Measurements from ENCODE around the gene ADNP.
"Not testable (repeated sequence)": the region's sequence is repeated elsewhere in the genome, so short reads cannot be mapped to it uniquely, and the experiment has no call there.

ADNP gene

GRCh38 chr20:50903353-50904051 lies 27.7 kb downstream of the ADNP start:
- no peak for DNase-seq

GRCh38 chr20:50901301-50901700 lies 29.9 kb downstream of the ADNP start:
- no peak for DNase-seq

- no peak for DNase-seq
These were observed 31.0 kb downstream of the ADNP start for GRCh38 chr20:50900261-50900660.

GRCh38 chr20:50898475-50898874 lies 32.8 kb downstream of the ADNP start:
- no peak for DNase-seq

GRCh38 chr20:50895111-50895830 lies 36.0 kb downstream of the ADNP start:
- DNase-seq = no peak

- DNase-seq = no peak
These were observed 37.6 kb downstream of the ADNP start for GRCh38 chr20:50893620-50894019.

- no peak for DNase-seq
These were observed 38.8 kb downstream of the ADNP start for GRCh38 chr20:50892394-50892793.

- no peak for DNase-seq
These were observed 40.1 kb downstream of the ADNP start for GRCh38 chr20:50891138-50891537.

GRCh38 chr20:50887576-50887975 lies 43.7 kb downstream of the ADNP start:
- no peak for DNase-seq

- no peak for DNase-seq
These were observed 45.0 kb downstream of the ADNP start for GRCh38 chr20:50886184-50886790.

GRCh38 chr20:50885781-50886180 lies 45.5 kb downstream of the ADNP start:
- DNase-seq = no peak

GRCh38 chr20:50885068-50885467 lies 46.2 kb downstream of the ADNP start:
- DNase-seq = no peak

GRCh38 chr20:50883856-50884255 lies 47.4 kb downstream of the ADNP start:
- no peak for DNase-seq

GRCh38 chr20:50881759-50882424 lies 49.3 kb downstream of the ADNP start:
- DNase-seq = not testable (repeated sequence)

- no peak for DNase-seq
These were observed 51.3 kb downstream of the ADNP start for GRCh38 chr20:50879649-50880550.

GRCh38 chr20:50877232-50877743 lies 53.9 kb downstream of the ADNP start:
- no peak for DNase-seq

GRCh38 chr20:50876816-50877215 lies 54.4 kb downstream of the ADNP start:
- no peak for DNase-seq

GRCh38 chr20:50876063-50876685 lies 55.1 kb downstream of the ADNP start:
- no peak for DNase-seq

GRCh38 chr20:50874758-50875665 lies 56.2 kb downstream of the ADNP start:
- no peak for DNase-seq

Data from nucleus accumbens (tissue), 56 donors.